ENCODE results near the gene ZNRF3.
"Not testable (repeated sequence)": the region's sequence is repeated elsewhere in the genome, so short reads cannot be mapped to it uniquely, and the experiment has no call there.

ZNRF3 gene

GRCh38 chr22:28940441-28940840 lies 57.1 kb downstream of the ZNRF3 start:
- no peak overlapping the region for H3K4me3 ChIP-seq (ENCODE audit: low read length)
- TF ChIP-seq ZNF274 (IDR thresholded peaks at IDR 0.05; ENCODE audit: low read depth, low read length), result no peak

GRCh38 chr22:28942333-28942732 lies 59.0 kb downstream of the ZNRF3 start:
- no peak for TF ChIP-seq ZNF274 (IDR thresholded peaks at IDR 0.05; ENCODE audit: low read depth, low read length)
- no peak overlapping the region for H3K4me3 ChIP-seq (ENCODE audit: low read length)

- no peak overlapping the region for H3K4me3 ChIP-seq (ENCODE audit: low read length)
- no peak for TF ChIP-seq ZNF274 (IDR thresholded peaks at IDR 0.05; ENCODE audit: low read depth, low read length)
These were observed 59.6 kb downstream of the ZNRF3 start for GRCh38 chr22:28942801-28943500.

GRCh38 chr22:28943501-28943879 lies 60.1 kb downstream of the ZNRF3 start:
- H3K4me3 ChIP-seq (ENCODE audit: low read length), result no peak overlapping the region
- no peak for TF ChIP-seq ZNF274 (IDR thresholded peaks at IDR 0.05; ENCODE audit: low read depth, low read length)

- no peak for TF ChIP-seq ZNF274 (IDR thresholded peaks at IDR 0.05; ENCODE audit: low read depth, low read length)
- no peak overlapping the region for H3K4me3 ChIP-seq (ENCODE audit: low read length)
These were observed 63.8 kb downstream of the ZNRF3 start for GRCh38 chr22:28947125-28947524.

GRCh38 chr22:28948424-28948823 lies 65.1 kb downstream of the ZNRF3 start:
- no peak overlapping the region for H3K4me3 ChIP-seq (ENCODE audit: low read length)
- no peak for TF ChIP-seq ZNF274 (IDR thresholded peaks at IDR 0.05; ENCODE audit: low read depth, low read length)

GRCh38 chr22:28948860-28949551 lies 65.6 kb downstream of the ZNRF3 start:
- H3K4me3 ChIP-seq (ENCODE audit: low read length), result not testable (repeated sequence)

- TF ChIP-seq ZNF274 (IDR thresholded peaks at IDR 0.05; ENCODE audit: low read depth, low read length), result no peak
- H3K4me3 ChIP-seq (ENCODE audit: low read length), result no peak overlapping the region
These were observed 66.4 kb downstream of the ZNRF3 start for GRCh38 chr22:28949788-28950187.

- H3K4me3 ChIP-seq (ENCODE audit: low read length), result no peak overlapping the region
- no peak for TF ChIP-seq ZNF274 (IDR thresholded peaks at IDR 0.05; ENCODE audit: low read depth, low read length)
These were observed 67.4 kb downstream of the ZNRF3 start for GRCh38 chr22:28950617-28951411.

GRCh38 chr22:28951530-28951929 lies 68.2 kb downstream of the ZNRF3 start:
- TF ChIP-seq ZNF274 (IDR thresholded peaks at IDR 0.05; ENCODE audit: low read depth, low read length), result no peak
- no peak overlapping the region for H3K4me3 ChIP-seq (ENCODE audit: low read length)

- H3K4me3 ChIP-seq (ENCODE audit: low read length), result no peak overlapping the region
- no peak for TF ChIP-seq ZNF274 (IDR thresholded peaks at IDR 0.05; ENCODE audit: low read depth, low read length)
These were observed 68.7 kb downstream of the ZNRF3 start for GRCh38 chr22:28951969-28952521.

GRCh38 chr22:28952857-28953256 lies 69.5 kb downstream of the ZNRF3 start:
- no peak overlapping the region for H3K4me3 ChIP-seq (ENCODE audit: low read length)
- no peak for TF ChIP-seq ZNF274 (IDR thresholded peaks at IDR 0.05; ENCODE audit: low read depth, low read length)

- no peak overlapping the region for H3K4me3 ChIP-seq (ENCODE audit: low read length)
- no peak for TF ChIP-seq ZNF274 (IDR thresholded peaks at IDR 0.05; ENCODE audit: low read depth, low read length)
These were observed 70.0 kb downstream of the ZNRF3 start for GRCh38 chr22:28953403-28953802.

Measured in GM08714 (cell line).